GM19023 (cell line): ENCODE data around the gene FXYD5.

Experiments used
- ATAC-seq: cut with Tn5 transposase; IDR thresholded peaks from one replicate; pipeline ENCODE4 v1.9.1; 2021; ENCODE audit warnings: mild to moderate bottlenecking, moderate library complexity; ENCODE audit not compliant: unreplicated experiment

The FXYD5 gene

DNA sequence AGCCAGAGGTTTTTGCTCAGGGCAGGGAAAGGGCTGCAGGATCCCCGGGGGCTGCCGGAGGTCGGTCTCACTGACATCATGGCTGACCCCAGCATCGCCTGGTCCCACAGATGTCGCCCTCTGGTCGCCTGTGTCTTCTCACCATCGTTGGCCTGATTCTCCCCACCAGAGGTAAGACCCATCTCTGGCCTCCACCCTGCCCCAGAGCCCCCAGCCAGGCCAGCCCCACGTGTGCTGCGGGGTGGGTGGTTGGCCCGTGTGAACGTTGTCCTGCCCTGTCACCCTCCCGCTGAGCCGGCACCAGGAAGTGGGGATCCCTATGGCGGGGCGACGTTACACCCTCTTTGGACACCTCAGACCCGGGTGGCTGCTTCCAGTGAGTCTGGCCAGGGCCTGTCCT is 906 bp downstream of the FXYD5 start:
- ATAC-seq, result no peak

DNA sequence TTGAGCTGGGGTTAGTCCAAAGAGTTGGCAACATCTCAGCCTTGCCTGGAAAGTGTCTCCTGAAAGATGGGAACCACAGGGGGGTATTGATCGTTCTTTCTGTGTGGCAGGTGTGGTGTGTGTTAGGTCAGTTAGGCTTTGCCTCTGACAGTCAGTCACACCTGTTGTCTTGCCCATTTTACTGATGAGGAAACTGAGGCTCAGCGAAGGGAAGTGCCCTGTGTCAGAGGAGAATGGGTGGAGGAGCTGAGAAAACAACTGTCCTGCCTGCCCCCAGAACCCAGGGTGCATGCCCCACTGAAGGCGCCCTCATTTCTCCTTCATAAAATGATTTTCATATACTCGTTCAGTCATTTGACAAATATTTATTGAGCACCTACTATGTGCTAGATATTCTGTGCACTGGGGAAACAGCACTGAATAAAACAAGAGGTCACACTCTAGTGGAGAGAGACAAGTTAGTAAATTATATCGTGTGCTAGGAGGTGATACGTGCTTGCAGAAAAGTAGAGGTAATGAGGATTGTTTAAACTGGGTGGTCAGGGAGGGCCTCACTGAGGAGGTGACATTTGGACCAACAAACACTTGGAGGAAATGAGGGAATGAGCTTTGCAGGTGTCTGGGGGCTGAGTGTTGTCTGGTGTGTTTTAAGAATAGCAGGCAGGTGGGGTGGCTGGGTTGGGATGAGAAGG is 1.6 kb downstream of the FXYD5 start:
- ATAC-seq, result no peak

GRCh38 chr19:35156673-35157014 is 2.1 kb downstream of the FXYD5 start:
- no peak for ATAC-seq

GRCh38 chr19:35157431-35157830 is 2.9 kb downstream of the FXYD5 start:
- no peak for ATAC-seq

DNA sequence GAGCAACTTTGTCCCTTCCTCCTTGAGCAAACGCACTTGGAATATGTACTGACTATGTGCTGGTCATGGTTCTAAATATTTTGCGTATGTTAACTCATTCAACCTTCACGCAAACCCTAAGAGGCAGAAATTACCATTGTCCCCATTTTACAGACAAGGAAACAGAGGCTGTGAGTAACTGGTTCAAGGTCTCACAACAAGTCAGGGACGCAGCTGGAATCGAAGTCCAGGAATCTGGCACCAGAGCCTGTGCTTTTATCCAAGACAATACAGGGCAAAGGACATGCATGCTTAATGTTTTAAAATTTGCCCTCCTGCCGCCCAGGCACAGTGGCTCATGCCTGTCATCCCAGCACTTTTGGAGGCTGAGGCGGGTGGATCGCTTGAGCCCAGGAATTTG is 5.1 kb downstream of the FXYD5 start:
- no peak for ATAC-seq

DNA sequence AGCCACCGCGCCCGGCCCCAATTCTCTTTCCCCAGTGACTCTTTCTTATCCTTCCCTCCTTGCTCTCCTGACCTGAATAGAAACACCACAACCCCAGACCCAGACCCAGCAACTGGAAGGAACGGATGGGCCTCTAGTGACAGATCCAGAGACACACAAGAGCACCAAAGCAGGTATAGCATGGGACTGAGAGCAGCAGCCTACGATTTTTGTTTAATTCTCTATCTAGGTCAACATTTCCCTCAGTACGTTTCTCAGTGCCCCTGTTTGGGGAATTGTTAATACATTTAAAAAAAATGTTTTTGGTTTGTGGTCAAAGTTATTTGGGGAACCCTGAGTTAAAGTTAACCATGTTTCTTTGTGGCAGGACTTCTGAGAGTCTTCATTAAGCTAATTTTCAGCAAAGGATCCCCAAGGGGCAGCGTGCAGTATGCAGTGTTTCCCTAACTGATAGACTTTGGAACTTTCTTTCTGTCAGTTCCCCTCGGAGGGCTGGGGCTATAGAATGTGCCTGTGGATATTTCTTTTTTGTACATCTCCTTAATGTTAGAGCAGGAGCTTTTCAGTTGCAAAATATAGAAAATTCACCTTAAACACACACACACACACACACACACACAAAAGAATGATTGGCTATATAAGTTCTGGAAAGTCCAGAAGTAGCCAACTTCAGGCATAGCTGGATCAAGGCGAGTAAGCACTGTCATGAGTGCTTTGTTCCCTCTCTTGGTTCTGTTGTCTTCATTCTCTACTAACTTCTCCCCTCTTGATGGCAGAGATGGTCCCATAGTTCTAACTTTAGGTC is 6.3 kb downstream of the FXYD5 start:
- no peak for ATAC-seq

DNA sequence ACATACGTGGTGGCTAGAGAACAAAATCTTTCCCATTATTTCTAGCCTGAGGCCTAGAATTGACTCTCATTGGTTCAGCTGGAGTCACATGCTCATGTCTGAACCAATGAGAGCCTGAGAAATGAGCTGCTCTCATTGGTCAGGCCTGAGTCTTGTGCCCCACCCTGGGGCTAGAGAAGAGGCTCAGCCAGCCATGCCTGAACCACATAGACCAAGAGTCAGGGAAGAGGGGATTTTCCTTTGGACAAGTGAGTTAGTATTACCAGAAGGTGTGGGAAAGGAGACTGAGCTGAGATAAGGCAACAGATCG is 6.9 kb downstream of the FXYD5 start:
- ATAC-seq, result no peak

DNA sequence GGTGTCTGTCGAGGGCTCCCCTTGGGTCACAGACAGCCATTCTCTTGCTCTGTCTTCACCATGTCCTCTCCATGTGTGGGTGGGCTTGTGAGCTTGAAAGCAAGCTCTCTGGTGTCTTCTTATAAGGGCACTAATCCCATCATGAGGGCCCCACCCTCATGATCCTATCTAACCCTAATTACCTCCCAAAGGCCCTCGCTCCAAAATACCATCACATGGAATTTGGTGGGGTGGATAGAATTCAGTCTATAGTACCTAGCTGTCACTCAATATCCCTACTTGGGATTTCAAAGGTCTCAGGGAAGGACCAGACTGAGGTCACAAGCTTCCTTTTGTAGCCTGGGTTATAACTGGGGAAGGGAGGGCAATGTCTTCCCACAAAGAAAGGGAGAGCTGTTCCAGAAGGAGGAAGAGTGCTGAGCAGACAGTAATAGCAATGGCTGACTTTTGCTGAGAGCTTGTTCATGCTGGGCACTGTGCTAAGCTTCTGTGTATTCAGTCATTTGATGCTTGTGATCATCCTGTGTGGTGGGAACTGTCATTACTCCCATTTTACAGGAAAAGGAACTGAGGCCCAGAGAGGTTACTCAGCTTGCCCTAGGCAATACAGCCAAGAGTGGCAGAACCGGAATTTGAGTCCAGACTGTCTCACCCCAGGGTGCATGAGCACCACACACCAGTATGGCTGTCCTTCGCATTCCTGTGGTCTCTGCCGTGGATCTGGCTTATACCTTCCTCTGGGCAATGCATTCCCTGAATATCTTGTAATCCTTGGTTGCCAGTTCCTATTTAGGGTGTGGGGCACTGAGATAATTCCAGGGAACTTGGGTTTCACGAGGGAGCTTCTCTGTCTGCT is 8.2 kb downstream of the FXYD5 start:
- no peak for ATAC-seq

DNA sequence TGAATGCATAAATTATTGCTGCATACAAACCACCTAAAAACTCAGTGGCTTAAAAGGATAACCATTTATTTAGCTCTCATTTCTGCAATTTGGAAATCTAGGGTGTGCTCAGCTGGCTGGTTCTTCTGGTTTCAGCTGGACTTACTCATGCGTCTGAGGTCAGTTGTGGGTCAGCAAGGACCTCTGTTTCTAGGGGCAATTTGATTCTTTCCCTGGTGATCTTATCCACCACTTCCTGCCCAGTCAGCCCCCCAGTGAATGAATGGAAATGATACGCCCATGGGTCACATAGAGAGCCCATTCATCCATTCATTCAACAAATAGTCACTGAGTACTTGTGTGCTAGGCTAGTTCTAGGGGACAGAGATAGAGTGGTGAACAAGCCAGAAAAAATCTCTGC is 9.9 kb downstream of the FXYD5 start:
- no peak for ATAC-seq

- no peak for ATAC-seq
Measured at GRCh38 chr19:35165200-35166058, 10.9 kb downstream of the FXYD5 start.

- no peak for ATAC-seq
Measured at GRCh38 chr19:35166100-35167063, 11.8 kb downstream of the FXYD5 start.

DNA sequence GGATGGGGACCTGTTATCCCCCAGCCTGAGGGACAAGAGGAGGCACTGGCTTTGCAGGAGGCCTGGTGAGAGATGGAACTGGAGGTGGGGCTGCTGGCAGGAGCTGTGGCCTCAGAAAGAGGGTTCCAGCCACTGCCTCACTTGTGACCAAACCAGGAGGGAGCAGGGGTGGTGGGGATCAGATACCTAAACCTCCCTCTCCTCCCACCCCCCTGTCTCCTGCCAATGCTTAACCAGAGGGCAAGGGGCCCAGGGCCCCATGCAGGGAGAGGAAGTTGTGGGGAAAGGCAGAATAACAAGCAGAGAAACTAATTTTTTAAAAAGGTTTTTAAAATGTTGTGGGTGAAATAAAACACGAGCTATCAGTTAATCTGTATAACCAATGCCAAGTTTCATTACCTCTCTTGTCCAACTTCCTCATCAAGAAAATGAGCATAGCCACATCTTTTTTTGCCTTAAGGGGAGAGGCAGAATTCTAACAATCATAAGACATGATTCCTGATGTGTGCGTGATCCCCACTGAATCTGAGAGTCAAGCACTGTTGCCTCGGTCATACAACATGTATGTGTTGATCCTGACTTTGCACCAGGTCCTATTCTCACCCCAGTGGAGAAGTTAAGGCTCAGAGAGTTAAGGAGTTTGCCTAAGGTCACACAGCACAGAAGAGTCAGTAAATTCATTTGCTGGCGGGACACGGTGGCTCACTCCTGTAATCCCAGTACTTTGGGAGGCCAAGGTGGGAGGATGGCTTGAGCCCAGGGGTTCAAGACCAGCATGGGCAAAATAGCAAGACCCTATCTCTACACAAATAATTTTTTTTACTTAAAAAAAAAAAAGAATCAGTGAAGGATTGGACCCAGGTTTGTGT is 12.9 kb downstream of the FXYD5 start:
- ATAC-seq, result no peak

GRCh38 chr19:35168196-35168595 is 13.7 kb downstream of the FXYD5 start:
- ATAC-seq, result no peak

- no peak for ATAC-seq
Measured at GRCh38 chr19:35169221-35169995, 14.9 kb downstream of the FXYD5 start.

GRCh38 chr19:35170359-35171061 is 16.0 kb downstream of the FXYD5 start:
- no peak for ATAC-seq

GRCh38 chr19:35171730-35172129 is 17.2 kb downstream of the FXYD5 start:
- no peak for ATAC-seq

DNA sequence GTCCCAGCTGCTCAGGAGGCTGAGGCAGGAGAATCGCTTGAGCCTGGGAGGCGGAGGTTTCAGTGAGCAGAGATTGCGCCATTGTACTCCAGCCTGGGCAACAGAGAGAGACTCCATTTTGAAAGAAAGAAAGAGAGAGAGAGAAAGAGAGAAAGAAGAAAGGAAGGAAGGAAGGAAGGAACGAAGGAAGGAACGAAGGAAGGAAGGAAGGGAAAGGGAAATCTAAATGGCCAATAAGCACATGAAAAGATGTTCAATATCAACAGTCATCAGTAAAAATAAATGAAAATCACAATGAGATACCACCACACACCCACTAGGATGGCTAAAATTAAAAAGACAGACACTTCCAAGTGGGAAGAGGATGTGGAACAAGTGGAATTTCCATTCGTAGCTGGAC is 19.7 kb downstream of the FXYD5 start:
- no peak for ATAC-seq

DNA sequence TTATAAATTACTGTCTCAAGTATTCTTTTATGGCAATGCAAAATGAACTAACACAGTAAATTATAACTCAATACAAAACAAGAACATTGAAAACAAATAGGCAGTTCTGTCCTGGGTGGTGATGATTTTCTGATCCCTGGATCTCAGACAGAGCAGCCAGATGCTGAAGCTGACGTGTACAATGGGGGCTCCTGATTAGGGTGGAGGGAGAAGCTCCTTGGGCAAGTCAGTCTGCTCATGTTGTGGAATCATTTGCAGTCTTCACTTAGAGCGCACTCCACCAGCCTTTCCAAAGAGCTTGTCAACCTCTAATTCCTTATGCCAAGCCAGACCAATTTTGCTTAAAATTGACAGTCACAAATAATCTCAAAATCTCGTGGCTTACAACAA is 21.6 kb downstream of the FXYD5 start:
- ATAC-seq, result no peak
